ENCODE results near the gene MYPN.
A peak's percentile ranks its signal among the peaks of the same experiment; 100 is the strongest.
"Not testable (repeated sequence)": the region's sequence is repeated elsewhere in the genome, so short reads cannot be mapped to it uniquely, and the experiment has no call there.

MYPN gene, protein sequence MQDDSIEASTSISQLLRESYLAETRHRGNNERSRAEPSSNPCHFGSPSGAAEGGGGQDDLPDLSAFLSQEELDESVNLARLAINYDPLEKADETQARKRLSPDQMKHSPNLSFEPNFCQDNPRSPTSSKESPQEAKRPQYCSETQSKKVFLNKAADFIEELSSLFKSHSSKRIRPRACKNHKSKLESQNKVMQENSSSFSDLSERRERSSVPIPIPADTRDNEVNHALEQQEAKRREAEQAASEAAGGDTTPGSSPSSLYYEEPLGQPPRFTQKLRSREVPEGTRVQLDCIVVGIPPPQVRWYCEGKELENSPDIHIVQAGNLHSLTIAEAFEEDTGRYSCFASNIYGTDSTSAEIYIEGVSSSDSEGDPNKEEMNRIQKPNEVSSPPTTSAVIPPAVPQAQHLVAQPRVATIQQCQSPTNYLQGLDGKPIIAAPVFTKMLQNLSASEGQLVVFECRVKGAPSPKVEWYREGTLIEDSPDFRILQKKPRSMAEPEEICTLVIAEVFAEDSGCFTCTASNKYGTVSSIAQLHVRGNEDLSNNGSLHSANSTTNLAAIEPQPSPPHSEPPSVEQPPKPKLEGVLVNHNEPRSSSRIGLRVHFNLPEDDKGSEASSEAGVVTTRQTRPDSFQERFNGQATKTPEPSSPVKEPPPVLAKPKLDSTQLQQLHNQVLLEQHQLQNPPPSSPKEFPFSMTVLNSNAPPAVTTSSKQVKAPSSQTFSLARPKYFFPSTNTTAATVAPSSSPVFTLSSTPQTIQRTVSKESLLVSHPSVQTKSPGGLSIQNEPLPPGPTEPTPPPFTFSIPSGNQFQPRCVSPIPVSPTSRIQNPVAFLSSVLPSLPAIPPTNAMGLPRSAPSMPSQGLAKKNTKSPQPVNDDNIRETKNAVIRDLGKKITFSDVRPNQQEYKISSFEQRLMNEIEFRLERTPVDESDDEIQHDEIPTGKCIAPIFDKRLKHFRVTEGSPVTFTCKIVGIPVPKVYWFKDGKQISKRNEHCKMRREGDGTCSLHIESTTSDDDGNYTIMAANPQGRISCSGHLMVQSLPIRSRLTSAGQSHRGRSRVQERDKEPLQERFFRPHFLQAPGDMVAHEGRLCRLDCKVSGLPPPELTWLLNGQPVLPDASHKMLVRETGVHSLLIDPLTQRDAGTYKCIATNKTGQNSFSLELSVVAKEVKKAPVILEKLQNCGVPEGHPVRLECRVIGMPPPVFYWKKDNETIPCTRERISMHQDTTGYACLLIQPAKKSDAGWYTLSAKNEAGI (N-terminal part only)

DNA sequence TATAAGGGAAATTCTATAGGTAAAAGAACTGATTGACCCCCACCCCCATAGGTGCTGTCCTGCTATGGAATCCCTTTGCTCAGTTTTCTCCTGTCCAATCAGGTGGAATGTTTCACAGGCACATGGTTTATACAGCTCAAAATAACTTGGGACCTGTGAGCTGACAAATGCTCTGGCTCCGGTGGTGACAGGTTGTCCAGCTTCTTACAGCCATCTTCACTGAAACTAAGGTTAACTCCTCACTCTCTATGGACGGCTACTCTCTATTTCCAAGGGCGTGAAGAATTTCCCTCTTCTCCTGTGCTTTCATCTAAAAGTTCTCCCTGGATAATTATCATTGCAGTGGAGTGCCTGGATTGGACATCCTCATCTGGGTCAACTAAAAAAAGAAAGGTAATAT lies at the start of gene MYPN:
Gene MYPN (plus strand): TSS at position 158 of the 400 bp plus-strand sequence. CDS start 11,951 bp downstream, outside the sequence.
- no peak for DNase-seq

DNA sequence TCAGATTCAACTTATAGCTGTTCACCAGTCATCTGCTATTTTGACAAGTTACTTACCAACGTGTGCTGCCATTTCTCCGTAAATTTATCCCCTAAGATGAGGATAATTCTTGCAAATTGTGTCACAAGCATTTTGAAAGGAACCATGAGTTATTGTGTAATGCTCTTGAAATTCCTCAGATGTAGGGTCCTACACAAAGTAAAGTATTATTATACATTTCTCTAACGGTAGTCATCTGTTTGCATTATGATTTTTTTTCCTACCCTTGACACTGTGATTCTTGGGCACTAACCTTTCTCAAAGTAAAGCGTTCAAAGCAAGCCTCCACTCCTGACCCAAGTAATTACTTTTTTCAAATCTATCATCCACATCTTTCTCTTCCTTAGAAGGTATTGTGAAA lies 42.3 kb upstream of the MYPN start:
- DNase-seq, result no peak

DNA sequence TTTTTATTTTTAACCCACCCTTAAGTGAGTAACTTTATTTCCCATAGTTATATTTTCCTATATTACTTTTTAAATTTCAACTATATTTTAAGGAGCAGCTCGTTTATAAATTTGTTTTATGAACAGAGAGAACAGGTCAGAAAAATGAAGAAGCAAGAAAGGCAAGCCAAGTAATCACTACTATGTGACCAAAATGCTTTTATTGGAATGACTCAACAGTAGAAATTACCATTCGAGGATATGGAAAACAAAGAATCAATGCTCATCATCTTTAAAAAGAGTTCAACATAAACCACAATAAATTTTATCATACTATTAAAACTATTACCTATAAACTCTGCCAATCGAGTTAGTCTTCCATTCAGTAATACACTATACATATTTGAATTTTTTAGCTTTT lies 41.8 kb upstream of the MYPN start:
- DNase-seq, result no peak

DNA sequence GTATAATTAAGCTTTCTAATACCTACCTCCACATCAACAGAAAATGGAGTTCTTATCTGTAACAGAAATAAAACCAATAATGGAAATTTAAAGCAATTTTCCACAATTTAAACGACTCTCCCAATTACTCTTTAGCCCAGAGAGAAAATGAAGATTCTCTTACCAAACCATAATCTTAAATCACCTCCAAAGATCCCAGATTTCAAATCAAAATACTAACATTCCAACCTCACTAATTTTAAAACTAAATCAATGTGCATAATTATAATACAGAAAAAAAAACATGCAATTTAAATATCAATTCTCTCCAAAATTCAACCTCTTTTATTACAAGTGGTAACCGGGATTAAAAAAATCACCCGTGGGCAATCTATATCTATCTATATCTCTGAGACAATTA lies 35.7 kb upstream of the MYPN start:
- DNase-seq, result no peak

DNA sequence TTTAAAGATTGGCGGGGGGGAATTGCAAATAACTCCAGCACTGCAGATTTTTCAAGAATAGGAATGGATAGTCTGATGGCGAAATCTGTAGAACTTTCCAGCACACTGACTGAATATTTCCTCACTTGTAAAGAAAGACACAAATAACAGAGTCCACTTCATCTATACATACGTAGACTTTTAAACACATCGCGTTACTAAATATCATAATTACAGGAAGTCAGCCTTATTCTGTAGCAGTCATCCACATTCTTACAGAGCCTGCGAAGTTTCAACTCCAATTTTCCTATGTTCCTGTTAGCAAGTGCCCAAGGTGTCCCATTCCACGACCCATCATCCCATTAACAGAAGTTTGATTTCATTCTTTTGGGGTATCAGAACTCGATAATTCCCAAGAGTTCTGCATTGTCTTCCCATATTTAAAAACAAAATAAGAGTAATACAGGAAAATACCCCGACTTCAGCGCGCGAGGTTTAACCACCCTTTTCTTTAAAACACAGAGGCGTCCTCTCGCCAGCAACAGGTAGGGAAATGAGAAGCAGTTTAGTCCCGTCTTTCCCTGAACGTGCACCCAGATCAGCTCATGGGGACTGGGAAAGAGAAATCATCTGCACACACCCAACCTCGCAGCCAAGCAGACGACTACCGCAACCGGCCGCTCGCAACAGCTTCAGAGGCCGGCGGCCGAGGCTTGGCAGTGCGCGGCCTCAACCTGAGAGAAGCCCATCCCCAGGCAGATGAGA lies 35.1 kb upstream of the MYPN start:
- DNase-seq, result no peak

DNA sequence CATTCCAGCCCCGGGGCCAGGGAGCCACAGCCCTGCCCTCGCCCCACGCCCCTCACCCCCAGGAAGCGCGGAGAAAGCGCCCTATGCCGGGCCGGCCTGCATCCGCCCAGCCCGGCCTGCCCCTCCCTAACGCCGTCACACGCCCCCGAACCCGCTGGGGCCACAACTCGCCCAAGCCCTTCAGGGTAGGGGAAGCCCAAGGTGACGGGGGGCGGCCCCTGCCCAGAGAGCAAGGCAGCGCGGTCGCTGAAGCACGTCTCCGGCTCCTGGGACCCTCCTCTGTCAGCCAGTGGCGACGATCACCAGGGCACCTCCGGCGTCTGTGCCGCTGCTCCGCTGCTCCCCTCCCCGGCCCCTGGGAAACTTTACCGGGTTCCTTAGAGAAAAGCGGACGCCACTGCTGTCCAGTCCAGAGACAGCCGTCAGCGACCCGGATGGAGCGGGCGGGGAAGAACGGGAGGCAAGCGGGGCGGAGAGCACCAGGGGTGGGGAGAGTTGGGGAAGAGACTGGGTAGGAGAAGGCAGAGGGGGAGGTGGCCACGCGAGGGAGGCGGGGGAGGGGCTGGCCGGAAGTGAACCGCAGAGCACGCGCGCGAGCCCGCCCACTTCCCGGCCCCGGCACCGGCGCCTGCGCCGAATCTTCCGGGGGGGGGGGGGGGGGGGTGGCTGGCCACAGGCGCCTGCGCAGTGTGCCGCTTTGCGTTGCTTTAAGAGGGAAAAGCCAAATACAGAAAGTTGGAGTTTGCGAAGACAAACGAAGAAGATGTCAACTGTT lies 34.3 kb upstream of the MYPN start, which contains the start of gene HERC4:
Gene HERC4 (minus strand): TSS at position 509 of the 775 bp plus-strand sequence. CDS start 2,175 bp downstream, outside the sequence.
- DNase-seq, result peak; percentile 79

DNA sequence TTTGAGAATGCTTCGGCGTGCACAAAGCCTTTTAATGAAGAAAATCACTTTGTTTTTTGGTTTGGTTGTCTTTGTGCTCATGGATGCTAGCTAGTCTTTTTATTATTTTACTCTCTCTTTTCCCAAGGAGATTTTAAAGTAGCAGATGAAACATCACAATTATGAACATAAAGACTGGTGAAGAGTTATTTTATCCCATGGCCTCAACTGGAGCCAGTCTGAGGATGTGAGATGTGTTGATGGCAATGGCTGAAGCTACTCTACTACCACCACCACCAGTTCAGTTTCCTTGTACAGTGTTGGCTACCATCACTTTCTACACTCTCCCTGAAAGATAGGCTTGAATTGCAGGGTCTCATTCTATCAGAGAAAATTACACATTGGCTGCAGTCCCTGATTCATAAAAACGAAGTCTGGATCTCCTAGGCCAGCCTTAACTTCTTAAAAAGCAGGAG lies 33.7 kb upstream of the MYPN start:
- DNase-seq, result no peak

DNA sequence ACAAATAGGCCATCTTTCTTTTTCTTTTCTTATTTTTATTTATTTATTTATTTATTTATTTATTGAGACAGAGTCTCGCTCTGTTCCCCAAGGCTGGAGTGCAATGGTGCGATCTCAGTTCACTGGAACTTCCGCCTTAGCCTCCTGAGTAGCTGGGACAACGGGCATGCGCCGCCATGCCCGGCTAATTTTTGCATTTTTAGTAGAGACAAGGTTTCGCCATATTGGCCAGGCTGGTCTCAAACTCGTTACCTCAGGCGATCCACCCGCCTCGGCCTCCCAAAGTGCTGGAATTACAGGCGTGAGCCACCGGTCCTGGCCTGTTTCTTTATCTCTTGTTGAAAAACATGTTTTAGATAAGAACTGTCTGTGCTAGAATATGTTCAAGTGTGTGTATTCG lies 33.2 kb upstream of the MYPN start:
- not testable (repeated sequence) for DNase-seq

DNA sequence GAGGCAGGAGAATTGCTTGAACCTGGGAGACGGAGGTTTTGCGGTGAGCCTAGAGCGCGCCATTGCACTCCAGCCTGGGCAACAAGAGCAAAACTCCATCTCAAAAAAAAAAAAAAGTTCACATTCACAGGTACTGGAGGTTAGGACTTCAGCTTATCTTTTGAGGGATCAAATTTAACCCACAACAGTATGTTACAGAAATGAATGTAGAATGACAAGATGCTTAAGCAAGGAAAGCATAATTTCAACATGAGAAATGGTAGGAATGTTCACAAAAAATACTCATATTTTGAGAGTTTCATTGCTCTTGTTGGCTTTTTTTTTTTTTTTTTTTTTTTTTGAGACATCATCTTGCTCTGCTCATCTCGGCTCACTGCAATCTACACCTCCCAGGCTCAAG lies 32.3 kb upstream of the MYPN start:
- no peak for DNase-seq

DNA sequence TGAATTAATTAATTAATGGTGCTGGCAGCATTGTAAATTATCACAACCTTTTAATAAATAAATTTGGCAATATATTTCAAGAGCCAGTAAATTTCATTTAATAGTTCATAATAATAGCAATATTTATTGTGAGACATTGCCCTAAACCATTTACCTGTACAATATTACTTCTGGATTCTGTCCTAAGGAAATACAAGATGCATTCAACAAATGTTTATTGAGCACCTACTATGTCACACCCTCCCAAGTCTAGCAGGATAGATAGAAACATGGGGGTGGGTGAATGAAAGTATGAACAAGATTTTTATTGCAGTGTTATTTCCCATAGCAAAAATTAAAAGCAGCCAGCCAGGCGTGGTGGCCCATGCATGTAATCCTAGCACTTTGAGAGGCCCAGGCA lies 29.9 kb upstream of the MYPN start:
- DNase-seq, result no peak

DNA sequence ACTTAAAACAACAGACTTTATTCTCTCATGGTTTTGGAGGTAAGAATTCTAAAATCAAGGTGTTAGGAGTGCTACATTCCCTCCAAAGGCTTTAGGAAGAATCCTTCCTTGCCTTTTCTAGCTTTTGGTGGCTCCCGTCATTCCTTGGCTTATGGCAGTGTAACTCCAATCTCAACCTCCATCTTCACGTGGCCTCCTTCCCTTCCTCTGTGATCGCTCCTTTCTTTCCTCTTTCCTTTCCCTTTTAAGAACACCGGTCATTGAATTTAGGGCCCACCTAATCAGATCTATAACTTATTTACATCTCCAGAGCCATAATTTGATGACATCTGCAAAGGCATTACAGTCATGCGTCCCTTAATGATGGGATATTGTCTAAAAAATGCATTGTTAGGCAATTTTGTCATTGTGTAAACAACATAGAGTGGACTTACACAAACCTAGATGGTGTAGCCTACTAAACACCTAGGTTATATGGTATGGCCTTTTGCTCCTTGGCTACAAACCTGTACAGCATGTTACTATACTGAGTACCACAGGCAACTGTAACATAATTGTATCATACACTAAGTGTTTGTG lies 28.3 kb upstream of the MYPN start:
- DNase-seq, result no peak

DNA sequence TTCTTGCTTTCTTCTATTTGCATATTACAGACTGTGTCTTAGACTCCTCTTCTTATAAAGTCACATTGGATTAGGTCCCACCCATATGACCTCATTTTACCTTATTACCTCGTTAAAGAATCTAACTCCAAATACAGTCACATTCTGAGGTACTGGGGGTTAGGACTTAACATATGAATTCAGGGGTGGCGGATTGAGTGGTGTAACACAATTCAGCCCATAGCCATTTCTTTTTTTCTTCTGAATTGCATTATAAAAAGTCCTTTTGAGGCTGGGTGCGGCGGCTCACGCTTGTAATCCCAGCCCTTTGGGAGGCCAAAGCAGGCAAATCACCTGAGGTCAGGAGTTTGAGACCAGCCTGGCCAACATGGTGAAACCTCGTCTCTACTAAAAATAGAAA lies 27.4 kb upstream of the MYPN start:
- no peak for DNase-seq

DNA sequence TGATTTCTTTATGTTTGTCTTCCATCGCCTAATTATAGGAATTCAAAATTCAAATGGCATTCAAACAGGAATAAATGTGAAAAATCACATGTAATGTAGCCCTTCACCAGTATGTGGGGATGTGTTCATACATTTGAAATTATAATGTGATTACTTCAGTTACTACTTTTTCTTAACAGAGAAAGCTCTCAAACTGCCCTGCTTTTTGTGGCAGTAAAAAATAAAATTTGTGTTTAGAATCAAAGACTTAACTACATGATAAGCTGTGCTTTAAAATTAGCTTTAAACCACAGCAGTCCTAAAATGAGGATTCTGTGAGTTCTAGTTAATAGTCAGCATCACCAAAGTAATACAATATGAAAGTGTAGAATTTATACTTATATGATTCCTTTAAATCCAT lies 26.4 kb upstream of the MYPN start:
- peak; percentile 12 for DNase-seq

DNA sequence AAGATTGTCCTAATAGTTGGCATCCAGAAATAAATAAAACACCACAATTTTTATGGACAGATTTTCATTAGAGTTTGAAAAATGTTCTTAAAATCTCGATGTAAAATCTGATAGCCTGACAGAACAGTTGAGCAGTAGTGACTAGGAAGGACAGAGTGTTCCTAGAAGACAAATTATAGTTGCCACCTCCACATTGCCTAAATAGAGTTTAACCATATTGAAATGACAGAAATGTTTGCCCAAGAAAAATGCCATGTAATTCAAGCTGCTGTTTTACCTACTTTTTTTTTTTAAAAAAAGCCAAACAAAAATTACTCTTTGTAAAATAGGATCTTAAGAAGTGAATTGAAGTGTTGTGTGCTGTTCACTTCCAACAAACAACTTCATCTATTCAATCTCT lies 25.3 kb upstream of the MYPN start:
- no peak for DNase-seq

DNA sequence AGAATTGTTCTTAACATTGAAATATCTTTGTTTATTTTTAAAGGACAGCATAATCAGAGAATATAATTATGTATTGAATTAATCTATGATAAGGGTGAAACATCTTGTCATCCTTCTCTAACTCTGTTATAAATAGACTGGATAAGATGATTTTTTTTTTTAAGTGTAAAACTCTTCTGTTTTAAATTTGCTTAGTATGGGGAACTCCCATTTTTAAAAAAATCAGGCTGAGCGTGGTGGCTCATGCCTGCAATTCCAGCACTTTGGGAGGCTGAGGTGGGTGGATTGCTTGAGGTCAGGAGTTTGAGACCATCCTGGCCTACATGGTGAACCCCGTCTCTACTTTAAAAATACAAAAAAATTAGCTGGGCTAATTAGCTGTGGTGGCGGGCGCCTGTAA lies 24.8 kb upstream of the MYPN start:
- no peak for DNase-seq

DNA sequence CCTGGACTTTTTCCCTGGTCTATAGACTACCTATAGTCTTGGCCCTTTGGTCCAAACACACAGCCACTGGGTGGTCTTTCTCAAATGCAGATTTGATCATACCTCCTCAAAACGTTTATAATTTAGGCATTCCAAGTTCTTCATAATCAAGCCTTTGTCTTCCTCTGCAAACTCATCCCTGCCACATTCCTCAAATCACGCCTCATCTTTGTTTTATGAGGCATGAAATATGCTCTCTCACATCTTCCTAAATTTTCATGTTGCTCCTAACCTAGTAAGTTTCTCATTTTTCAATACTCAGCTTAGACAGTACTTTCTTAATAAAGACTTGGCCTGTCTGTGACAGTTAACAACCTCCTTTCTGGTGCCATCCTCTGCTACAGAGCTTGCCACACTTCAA lies 23.3 kb upstream of the MYPN start:
- no peak for DNase-seq

DNA sequence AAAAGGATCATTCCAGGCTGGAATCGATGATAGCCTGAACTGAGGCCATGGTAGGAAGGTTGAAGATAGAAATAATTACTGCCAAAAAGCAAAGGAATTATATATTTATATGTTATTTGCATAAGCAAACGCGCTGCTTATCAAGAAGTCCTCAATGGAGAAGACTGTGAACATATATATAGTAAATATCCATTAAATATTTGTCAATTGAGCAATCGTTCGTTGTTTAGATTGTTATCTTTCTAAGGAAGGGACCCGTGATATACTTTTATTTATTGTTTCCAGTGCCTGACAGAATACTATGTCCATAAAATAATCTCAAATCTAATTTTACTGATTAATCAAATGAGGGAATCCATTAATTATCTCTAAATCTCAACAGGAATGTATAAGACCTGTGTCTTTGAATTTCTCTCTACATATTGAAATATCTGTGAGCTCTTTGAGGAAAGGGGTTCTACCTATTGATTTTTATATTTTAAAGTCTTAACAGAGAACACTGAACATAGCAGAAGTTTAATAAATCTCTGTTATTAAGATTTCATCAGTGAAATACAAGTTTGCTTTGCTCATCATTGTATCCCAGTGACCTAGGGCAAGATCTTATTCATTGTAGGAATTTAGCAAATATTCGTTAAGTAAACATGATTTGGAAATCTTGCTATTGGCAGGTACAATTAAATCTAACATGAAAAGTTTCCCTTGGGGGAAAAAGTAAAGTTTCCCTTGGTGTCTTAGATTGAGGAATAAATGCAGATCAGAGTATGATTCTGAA lies 22.2 kb upstream of the MYPN start:
- no peak for DNase-seq

DNA sequence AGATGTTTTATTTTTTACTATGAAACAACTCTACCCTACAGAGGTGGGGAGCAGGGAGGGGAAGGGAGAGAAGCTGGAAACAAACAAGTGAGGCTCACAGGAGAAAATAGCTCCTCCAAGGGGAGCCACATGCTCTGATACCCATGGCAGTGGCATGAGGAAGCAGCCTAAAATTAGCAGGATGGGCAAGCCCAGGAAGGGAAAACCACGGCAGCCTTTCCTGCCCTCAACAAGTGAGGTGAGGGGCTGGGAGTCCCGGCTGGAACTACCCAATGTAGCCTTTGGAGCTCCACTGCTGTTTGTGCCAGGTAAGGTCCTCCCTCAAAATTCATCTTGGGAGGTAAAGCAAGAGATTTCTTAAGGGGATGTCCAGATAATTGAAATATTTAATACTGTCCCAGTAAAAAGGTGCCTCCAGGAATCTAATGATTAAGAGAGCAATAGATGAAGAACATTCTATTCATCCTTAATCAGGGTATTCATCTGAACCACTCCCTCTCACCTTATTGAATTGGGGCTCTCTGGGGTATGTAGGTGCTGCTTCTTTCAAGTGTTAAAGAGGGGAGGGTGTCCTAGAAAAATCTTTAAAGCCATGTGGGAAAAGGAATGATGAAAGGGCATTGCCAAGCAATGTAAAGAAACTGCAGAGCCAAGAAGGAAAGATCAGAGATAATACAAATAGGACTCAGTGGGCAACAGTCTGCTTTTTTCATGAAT lies 21.4 kb upstream of the MYPN start:
- no peak for DNase-seq

DNA sequence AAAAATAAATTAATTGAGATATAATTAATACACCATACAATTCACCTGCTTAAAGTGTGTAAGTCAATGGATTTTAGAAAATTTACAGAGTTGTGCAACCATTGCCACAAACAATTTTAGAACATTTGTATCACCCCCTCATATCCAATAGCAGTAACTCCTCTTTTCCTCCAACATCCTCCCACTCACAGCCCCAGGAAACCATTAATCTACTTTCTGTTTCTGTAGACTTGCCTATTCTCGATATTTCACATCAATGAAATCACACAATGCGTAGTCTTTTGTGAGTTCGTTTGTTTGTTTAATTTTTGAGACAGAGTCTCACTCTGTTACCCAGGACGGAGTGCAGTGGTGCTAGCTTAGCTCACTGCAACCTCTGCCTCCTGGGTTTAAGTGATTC lies 20.5 kb upstream of the MYPN start:
- DNase-seq, result no peak

DNA sequence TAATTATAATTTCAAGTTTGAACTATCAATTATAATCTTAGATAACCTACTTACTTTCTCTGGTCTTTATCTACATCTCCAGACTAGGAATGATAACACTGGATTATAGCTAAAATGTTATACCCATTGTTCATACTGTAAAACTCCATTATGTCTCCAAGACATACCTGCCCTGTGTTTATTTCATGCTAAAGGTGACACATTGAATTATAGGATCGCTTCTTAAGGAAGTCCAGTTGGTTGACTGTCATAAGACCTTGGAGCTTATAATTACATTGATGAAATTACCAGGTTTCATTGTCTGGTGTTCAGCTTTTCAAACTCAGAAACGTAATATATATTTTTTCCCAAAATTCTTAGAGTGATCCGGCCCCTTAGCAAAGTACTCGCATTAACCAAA lies 18.7 kb upstream of the MYPN start:
- DNase-seq, result no peak
